HG03025 (cell line): ENCODE data around the gene MARCHF11.

Experiments
- ATAC-seq: cut with Tn5 transposase; IDR thresholded peaks from one replicate; pipeline ENCODE4 v1.9.1; 2021; ENCODE audit warnings: mild to moderate bottlenecking, moderate library complexity; ENCODE audit not compliant: unreplicated experiment, low FRiP score

The MARCHF11 gene

DNA sequence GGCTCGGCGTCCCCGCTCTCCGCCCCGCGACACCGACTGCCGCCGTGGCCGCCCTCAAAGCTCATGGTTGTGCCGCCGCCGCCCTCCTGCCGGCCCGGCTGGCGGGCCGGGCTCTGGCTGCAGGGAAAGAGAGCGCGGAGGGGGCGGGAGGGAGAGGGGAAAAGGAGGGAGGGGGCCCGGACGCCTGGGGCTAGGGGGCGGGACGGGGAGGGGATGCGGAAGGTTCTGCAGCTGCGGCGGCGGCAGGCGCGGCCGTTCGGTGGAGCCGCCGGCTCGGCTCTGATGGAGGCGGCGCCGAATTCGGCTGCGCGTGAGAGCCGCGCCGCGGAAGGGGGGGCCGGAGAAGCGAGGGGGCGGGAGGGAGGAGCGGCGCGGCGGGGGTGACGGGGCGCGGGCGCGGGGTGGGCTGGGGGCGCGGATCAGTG lies at the start of gene MARCHF11:
Gene MARCHF11, minus strand, starts transcription at position 281 of the 425 bp plus-strand sequence. Its CDS starts 216 bp downstream, at position 65.
- ATAC-seq = no peak

DNA sequence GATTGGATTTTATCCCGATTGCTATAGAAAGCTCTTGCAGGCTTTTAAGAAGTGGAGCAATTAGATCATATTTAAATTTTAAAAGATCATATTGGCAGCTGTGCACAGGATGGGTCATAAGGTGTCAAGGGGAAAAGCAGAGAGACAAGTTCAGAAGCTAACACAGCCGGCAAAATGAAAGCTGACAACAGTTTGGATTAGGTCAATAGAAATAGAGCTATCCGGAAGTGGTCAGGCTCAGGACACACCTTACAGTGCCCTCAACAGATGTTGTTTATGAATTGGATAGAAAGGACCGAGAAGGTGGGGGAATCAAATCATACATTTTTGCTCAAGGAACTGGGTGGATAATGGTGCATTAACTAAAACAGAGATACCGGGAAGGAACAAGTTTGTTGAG lies 46.3 kb upstream of the MARCHF11 start:
- ATAC-seq = no peak

DNA sequence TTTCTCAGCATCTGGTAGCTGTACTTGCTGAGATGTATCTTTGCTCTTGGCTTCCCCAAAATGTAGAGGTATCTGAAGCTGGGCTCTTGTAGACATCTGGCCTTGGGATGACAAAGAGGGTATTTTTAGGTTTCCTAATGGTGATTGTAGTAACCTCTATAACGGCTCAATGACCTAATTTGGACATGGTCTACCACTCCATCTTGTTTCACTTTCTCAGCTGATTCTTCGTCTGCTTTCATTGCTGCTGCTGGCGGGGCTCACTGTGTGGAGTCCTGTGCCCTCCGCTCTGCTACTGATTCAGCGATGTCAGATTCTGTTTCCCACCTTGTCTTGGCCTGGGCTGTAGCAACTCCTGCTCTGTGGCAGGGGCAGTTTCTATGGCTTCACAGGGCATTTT lies 12.7 kb upstream of the MARCHF11 start:
- no peak for ATAC-seq

GRCh38 chr5:16180789-16181082 lies 1.1 kb upstream of the MARCHF11 start:
- ATAC-seq = no peak

DNA sequence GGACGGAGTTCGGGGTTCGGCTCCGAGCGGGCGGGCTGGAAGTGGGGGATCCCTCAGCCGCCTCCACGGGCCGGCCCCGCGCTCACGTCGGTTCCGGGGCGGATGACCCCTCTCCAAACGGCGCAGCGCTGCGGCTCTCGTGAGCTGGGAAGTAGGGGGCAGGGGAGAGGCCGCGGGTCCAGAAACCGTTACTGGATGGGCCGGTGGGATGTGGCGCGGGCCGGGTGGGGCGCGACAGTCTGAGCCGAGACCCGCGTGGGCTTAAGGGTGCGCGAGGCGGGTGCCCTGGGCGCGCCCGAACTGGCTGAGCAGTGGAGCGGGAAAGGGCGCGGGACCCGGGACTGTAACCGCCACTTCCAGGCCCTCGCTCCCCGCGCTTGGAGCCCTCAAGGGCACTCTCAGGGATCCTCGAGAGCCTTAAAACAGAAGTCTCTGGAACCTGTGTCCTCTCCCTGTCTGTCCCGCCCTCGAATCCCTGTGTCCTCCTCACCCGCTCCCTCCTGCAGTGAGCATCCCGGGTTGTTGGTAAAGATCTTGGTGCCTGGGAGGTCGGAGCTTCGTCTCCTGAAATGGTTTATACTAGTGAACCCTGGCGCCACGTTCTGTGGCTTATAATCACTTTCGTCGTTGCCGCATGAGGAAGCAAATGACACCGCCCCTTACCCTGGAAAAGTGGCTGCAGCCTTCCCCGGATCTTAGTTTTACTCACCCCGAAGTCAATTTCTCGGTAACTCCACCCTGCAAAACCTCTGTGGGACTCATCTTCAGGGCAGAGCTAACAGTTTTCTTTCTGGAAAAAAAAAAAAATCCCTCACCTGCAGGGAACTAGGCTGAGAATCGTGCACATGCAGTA lies 571 bp upstream of the MARCHF11 start:
- ATAC-seq = no peak

GRCh38 chr5:16178745-16179372 lies 732 bp downstream of the MARCHF11 start:
- no peak for ATAC-seq

GRCh38 chr5:16169550-16169949 lies 10.0 kb downstream of the MARCHF11 start:
- ATAC-seq = no peak

- peak; percentile 84 for ATAC-seq
Measured at GRCh38 chr5:16160706-16161105, 18.9 kb downstream of the MARCHF11 start.

DNA sequence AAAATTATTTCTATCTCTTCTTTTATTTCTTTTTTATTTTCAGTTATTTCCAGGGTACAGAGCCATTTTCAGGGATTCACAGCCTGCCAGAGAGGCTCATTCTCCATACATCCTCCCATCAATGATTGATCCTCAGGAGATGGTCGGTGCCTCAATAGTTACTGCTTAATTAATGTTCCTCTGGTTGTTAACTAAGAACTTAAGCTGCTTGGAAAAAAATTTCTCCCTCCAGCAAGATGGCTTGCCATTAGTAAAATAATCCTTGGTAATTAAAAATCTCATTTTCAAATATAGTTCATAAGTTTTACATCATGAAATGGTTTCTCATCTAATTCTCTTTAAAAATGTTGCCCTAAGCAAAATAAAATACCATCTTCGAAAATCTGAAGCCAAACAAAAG lies 20.0 kb downstream of the MARCHF11 start:
- no peak for ATAC-seq

DNA sequence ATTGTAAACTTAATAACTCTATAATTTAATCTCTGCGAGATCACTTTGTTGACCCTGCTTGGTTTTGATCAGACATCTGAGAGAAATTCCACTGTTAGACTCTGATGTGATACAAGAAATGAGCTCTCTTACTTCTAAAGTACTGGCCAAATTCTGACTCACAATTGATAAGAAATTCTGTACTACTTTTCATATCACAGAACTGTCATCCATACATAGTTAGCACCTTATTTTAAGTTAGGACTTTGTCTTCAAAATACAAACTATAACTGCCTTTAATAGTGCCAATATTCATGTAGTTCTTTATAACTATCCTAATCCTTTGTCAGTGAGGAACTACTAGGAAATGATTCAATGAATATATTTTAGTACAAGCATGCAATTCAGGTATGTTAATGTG lies 23.4 kb downstream of the MARCHF11 start:
- ATAC-seq = no peak

GRCh38 chr5:16152601-16153568 lies 26.7 kb downstream of the MARCHF11 start:
- no peak for ATAC-seq

DNA sequence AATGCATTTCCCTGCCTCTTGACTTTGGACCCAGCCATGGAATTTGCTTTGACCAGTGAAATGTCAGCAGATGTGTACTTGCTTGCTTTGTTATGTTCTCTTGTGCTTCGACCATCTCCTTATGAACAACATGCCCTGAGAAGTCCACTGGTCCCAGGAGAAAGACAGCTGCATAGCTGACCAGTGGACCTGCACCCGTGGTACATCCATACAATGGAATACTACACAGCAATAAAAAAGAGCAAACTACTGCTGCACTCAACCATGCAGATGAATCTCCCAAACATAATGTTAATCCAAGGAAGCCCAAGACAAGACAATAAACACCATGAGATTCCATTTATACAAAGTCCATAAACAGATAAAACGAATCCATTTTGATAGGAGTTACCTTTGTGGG lies 30.0 kb downstream of the MARCHF11 start:
- no peak for ATAC-seq

DNA sequence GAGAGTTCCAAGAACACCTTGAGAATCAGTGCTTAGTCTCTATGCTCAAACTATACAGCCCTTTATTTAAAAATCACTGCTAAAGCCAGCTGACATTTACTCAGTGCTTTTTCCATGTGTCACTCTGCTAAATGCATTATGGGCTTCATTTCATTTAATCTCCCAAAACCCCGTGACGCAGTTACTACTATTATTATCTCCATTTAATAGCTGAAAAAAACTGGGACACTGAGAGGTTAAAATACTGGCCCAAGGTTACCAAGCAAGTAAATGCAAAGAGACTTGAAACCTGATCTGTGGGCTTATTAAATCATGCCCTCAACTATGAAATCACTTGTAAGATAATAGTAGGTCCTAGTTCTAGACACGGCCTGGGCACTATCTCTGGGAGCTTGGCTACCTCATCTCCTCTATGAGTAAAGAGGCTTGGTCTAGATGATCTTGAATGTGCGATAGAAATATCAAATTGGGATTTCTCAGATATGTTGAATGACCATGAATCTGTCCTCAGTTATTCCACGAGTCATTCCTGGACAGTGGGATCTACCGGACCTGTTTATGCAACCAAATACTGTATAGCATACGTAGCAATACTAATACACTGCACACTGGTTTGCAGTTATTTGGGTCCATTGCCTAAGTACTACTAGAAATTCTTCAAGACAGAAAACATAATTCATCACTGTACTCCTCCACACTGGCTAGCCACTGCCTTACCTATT lies 32.3 kb downstream of the MARCHF11 start:
- no peak for ATAC-seq

- no peak for ATAC-seq
Measured at GRCh38 chr5:16144416-16144815, 35.2 kb downstream of the MARCHF11 start.

- no peak for ATAC-seq
Measured at GRCh38 chr5:16143361-16144049, 36.1 kb downstream of the MARCHF11 start.

DNA sequence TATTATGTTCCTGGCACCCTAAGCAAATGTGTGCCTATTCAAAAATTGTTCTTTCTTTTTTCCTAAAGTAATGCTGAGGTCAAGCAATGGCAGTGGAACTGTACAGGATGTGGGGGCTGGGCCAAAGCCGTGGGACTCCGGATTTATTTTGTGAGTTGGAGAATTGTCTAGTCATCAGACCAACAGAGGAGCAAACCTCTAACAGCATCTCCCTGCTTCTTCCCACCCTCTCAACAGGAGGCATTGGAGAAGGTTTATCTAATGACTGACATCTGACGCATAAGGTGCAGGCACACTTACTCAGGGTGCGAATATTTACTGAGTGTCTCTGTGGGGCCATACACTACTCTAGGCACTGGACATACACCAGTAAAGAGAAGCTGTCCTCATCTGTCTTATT lies 38.6 kb downstream of the MARCHF11 start:
- no peak for ATAC-seq

DNA sequence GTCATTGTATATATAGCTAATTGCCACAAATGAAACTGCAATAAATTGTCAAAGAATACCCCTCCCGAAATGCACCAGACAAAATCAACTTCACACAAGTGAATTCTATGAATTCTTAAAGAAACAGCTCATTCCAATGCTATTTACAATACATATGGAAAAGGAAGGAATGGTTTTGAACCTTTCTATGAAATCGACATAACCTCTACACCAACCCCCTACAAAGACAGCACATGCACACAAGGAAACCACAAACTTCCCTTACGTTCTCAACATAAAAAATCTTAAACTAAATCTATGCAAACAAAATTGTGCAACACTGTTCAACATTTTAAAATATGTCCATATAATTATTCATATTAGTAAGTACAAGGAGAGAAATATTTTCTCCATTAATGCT lies 39.2 kb downstream of the MARCHF11 start:
- no peak for ATAC-seq

DNA sequence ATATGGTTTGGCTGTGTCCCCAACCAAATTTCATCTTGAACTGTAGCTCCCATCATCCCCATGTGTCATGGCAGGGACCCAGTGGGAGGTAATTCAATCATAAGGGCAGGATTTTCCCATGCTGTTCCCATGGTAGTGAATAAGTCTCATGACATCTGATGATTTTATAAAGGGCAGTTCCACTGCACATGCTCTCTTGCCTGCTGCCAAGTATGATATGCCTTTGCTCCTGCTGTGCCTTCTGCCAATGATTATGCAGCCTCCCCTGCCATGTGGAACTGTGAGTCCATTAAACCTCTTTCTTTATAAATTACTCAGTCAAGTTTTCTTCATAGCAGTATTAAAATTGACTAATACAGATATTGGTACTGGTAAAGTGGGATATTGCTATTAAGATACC lies 42.4 kb downstream of the MARCHF11 start:
- ATAC-seq = no peak

GRCh38 chr5:16135506-16135905 lies 44.1 kb downstream of the MARCHF11 start:
- ATAC-seq = no peak

- ATAC-seq = no peak
Measured at GRCh38 chr5:16135003-16135402, 44.6 kb downstream of the MARCHF11 start.
